ENCODE results near the gene XCR1. TPM values are rescaled to one million over a fixed set of nuclear protein-coding genes. Genes with fewer than 3 reads are reported as not detected.
"Not testable (repeated sequence)": the region's sequence is repeated elsewhere in the genome, so short reads cannot be mapped to it uniquely, and the experiment has no call there.

Gene XCR1
- total and polyA plus RNA-seq, 9 of the 15 experiments (the other 6 are each of a cell fraction or from before 2014, with no cell fraction given), result not detected

- no peak for DNase-seq (ENCODE audit: extremely low read depth in 1 of 4, low spot score in 3 of 4)
These were observed 29.4 kb upstream of the XCR1 start for GRCh38 chr3:46056686-46057085.

GRCh38 chr3:46053761-46054515, 26.7 kb upstream of the XCR1 start:
- peak; percentile 37 for FAIRE-seq
- H3K79me2 ChIP-seq (ENCODE audit: control insufficient read depth, insufficient read depth, low read length); H3K9me1 ChIP-seq (ENCODE audit: control insufficient read depth, insufficient read depth, low read length); H3K9ac ChIP-seq (ENCODE audit: insufficient read depth in 1 of 2, low read depth in 2 of 2, low read length in 2 of 2); H3K36me3 ChIP-seq (ENCODE audit: control insufficient read depth, insufficient read depth, low read length); H2AFZ ChIP-seq (ENCODE audit: low read depth, low read length); DNase-seq (ENCODE audit: extremely low read depth in 1 of 4, low spot score in 3 of 4); ATAC-seq; H3K27ac ChIP-seq (ENCODE audit: extremely low read depth, low read depth, low read length); H4K20me1 ChIP-seq (replicated peaks; ENCODE audit: control insufficient read depth, insufficient read depth, low read length); H3K4me2 ChIP-seq (ENCODE audit: insufficient read depth, low read length); in situ Hi-C loops (cut with MboI); H3K4me3 ChIP-seq; BruUV-seq (replicated peaks); intact Hi-C loops (cut with micrococcal nuclease); H3K9me3 ChIP-seq (replicated peaks; ENCODE audit: control insufficient read depth, insufficient read depth, low read depth, low read length); CTCF ChIA-PET (ENCODE audit: low intra/inter-chr PET ratio); POLR2A ChIA-PET; H3K4me1 ChIP-seq (replicated peaks in 1 of 2; ENCODE audit: control insufficient read depth in 2 of 2, insufficient read depth in 2 of 2, low read length in 2 of 2): not testable (repeated sequence)
- WGBS (ENCODE audit: insufficient coverage, low coverage, missing lambda C conversion rate), result 0% methylated on average over 13 of the region's 13 CpGs
- H3K27me3 ChIP-seq (ENCODE audit: control insufficient read depth in 2 of 2, insufficient read depth in 2 of 2, low read length in 2 of 2), result peaks cover 16 to 32% of the 10 kb centered on the region in 2 experiments

More at GRCh38 chr3:46056686-46057085, 29.4 kb upstream of the XCR1 start:
- H3K9me1 ChIP-seq (ENCODE audit: control insufficient read depth, insufficient read depth, low read length), result no peaks in the 10 kb centered on the region
- H4K20me1 ChIP-seq (replicated peaks; ENCODE audit: control insufficient read depth, insufficient read depth, low read length), result no peaks in the 10 kb centered on the region
- no peaks in the 10 kb centered on the region for H3K36me3 ChIP-seq (ENCODE audit: control insufficient read depth, insufficient read depth, low read length)
- no peak for TF ChIP-seq CHAMP1 (IDR thresholded peaks at IDR 0.05)
- no peak for TF ChIP-seq TAF9B (IDR thresholded peaks at IDR 0.05; ENCODE audit: partially characterized antibody)
- no peak for TF ChIP-seq SIN3B (IDR thresholded peaks at IDR 0.05; ENCODE audit: low read depth)
- no peak for TF ChIP-seq PURB (CRISPR knock-in tag; IDR thresholded peaks at IDR 0.05; ENCODE audit: low read depth)
- TF ChIP-seq DACH1 (IDR thresholded peaks at IDR 0.05; ENCODE audit: partially characterized antibody), result no peak
- no peak for TF ChIP-seq ZNF3 (CRISPR knock-in tag; IDR thresholded peaks at IDR 0.05)
- no peak for TF ChIP-seq NFIC (IDR thresholded peaks at IDR 0.05)
- TF ChIP-seq ATF2 (CRISPR knock-in tag; IDR thresholded peaks at IDR 0.05), result no peak
- TF ChIP-seq ZBTB8A (IDR thresholded peaks at IDR 0.05; ENCODE audit: partially characterized antibody), result no peak
- TF ChIP-seq MTF1 (CRISPR knock-in tag; IDR thresholded peaks at IDR 0.05; ENCODE audit: borderline replicate concordance), result no peak
- no peak for TF ChIP-seq SP2 (IDR thresholded peaks at IDR 0.05; ENCODE audit: extremely low read depth, low read depth, low read length, poor library complexity, severe bottlenecking)
- H3K79me2 ChIP-seq (ENCODE audit: control insufficient read depth, insufficient read depth, low read length), result no peaks in the 10 kb centered on the region
- intact Hi-C loops (cut with micrococcal nuclease) (no loop called here), in situ Hi-C loops (cut with MboI) (no loop called here)
- ATAC-seq (no peak), FAIRE-seq (no peak)
- no peaks in the 10 kb centered on the region for H3K4me1 ChIP-seq (replicated peaks in 1 of 2; ENCODE audit: control insufficient read depth in 2 of 2, insufficient read depth in 2 of 2, low read length in 2 of 2)
- no TSS peak for BruUV-seq (replicated peaks)
- 2% methylated on average over 2 of the region's 2 CpGs for WGBS (ENCODE audit: insufficient coverage, low coverage, missing lambda C conversion rate)
- H3K27ac ChIP-seq (ENCODE audit: extremely low read depth, low read depth, low read length), result no peak overlapping the region
- no peak overlapping the region for H3K9ac ChIP-seq (ENCODE audit: insufficient read depth in 1 of 2, low read depth in 2 of 2, low read length in 2 of 2)
- H3K4me3 ChIP-seq, result no peak overlapping the region
- H2AFZ ChIP-seq (ENCODE audit: low read depth, low read length), result no peak overlapping the region
- no peak overlapping the region for H3K4me2 ChIP-seq (ENCODE audit: insufficient read depth, low read length)
- CTCF ChIA-PET (ENCODE audit: low intra/inter-chr PET ratio), result no interaction called here
- POLR2A ChIA-PET, result no interaction called here
- no peaks in the 10 kb centered on the region for H3K9me3 ChIP-seq (replicated peaks; ENCODE audit: control insufficient read depth, insufficient read depth, low read depth, low read length)
- peaks cover 16 to 18% of the 10 kb centered on the region in 2 experiments for H3K27me3 ChIP-seq (ENCODE audit: control insufficient read depth in 2 of 2, insufficient read depth in 2 of 2, low read length in 2 of 2)

Data from K562 (cell line).